Ovary (tissue), 9 donors: ENCODE data around the gene PGAP1. TPM values are rescaled to one million over a fixed set of nuclear protein-coding genes. Genes with fewer than 3 reads are reported as not detected.

ENCODE experiments used
- DNase-seq, 5 donors: peaks; one replicate each; pipeline ENCODE4 v3.0.0-alpha.2; 2019 to 2020
- H3K27ac ChIP-seq, 2 donors: fragments of 200-600 bp; one replicate each; pipeline versions ENCODE4 v1.5.1 to v1.8.0; 2019 to 2022
- H3K27me3 ChIP-seq: fragments of 200-600 bp; one replicate; pipeline ENCODE4 v1.8.0; 2022
- H3K36me3 ChIP-seq: fragments of 200-600 bp; sonication (generic); one replicate; pipeline ENCODE4 v1.5.1; 2019
- H3K4me1 ChIP-seq: one replicate; pipeline ENCODE4 v1.8.1; 2013; ENCODE audit warnings: mild to moderate bottlenecking, moderate library complexity; ENCODE audit not compliant: insufficient read depth
- H3K4me3 ChIP-seq: fragments of 200-600 bp; sonication (generic); one replicate; pipeline ENCODE4 v1.5.1; 2017
- H3K9me3 ChIP-seq, 2 donors: fragments of 200-600 bp in 1 of 2; sonication (generic) in 1 of 2; one replicate each; pipeline versions ENCODE4 v1.5.1 to v1.8.1; 2013 to 2019; ENCODE audit warnings: mild to moderate bottlenecking in 1 of 2, moderate library complexity in 1 of 2
- CTCF ChIP-seq, 3 donors: fragments of 450-650 bp in 2 of 3; fragments of 200-600 bp in 1 of 3; IDR thresholded peaks; one replicate each; pipeline versions ENCODE4 v1.5.1 to v1.8.0; 2016 to 2022; ENCODE audit warnings: antibody characterized with exemption in 3 of 3, mild to moderate bottlenecking in 1 of 3
- EP300 ChIP-seq: sonication (generic); formaldehyde crosslinking; IDR thresholded peaks from one replicate; pipeline ENCODE4 v1.6.1; 2017; ENCODE audit warnings: antibody characterized with exemption
- POLR2A ChIP-seq: fragments of 450-650 bp; IDR thresholded peaks from one replicate; pipeline ENCODE4 v1.6.1; 2017; ENCODE audit warnings: antibody characterized with exemption, mild to moderate bottlenecking, moderate library complexity
- WGBS, 3 donors: extraction: QIAGEN DNeasy Blood & Tissue Kit in 1 of 3; methylation state at CpG; one replicate each; pipeline versions ENCODE4 v1.1.5 to v1.1.7; 2013 to 2017; 5-methylcytosine and 5-hydroxymethylcytosine counted together
- intact Hi-C, 4 donors: fragments of 100-400 bp; cut with DNase I; formaldehyde crosslinking; loops; one replicate each; pipeline versions ENCODE4 v1.11.0 to v1.15.1; 2022 to 2023
- polyA plus RNA-seq, 2 donors: library from polyadenylated mRNA; stranded (reverse); fragments of 200-250 nt in 1 of 2; fragments of 350-450 nt in 1 of 2; fragmentation: Illumina TruSeq in 1 of 2; extraction: RNeasy Lipid Tissue Mini Kit (QIAGEN cat#74804) in 1 of 2; gene quantifications; one replicate each; pipeline ENCODE4 v1.2.3, GENCODE V29; 2013 to 2014
- total RNA-seq, 7 donors: library from RNA; depleted of rRNA in 2 of 7; stranded (reverse); fragments of >200 nt in 2 of 7; fragmentation: NEBNext Ultra II Directional in 3 of 7; extraction: Animal tissue kit (Norgen Biotek cat#: 25700) in 3 of 7; gene quantifications; one replicate each; pipeline versions ENCODE4 v1.1.0 to v1.2.4, GENCODE V29; 2016 to 2023
- donor health status: DM: no; HTN: no; CAD: no; lungs with moderate emphysema.
- donor health status: DM: no; HTN: no; CAD: no.
- donor health status: Bipolar disorder and iron deficiency.
- donor health status: DM: yes; HTN: yes; CAD: no.
- donor health status: DM: no; HTN: no; CAD: no.
- donor health status: DM: yes; HTN: yes; CAD: no.

PGAP1 gene
- total and polyA plus RNA-seq, 9 donors: 3.2 to 39.1 (median 20.6) TPM

- 94 to 97% (median 97%) methylated on average over 6 of the region's 6 CpGs for WGBS, 3 donors
- H3K9me3 ChIP-seq: no peaks in the 10 kb centered on the region
- no peak overlapping the region for H3K27ac ChIP-seq
- H3K4me1 ChIP-seq: no peaks in the 10 kb centered on the region
- no peak overlapping the region for H3K4me3 ChIP-seq
- H3K36me3 ChIP-seq: no peaks in the 10 kb centered on the region
- TF ChIP-seq POLR2A: no peak
- TF ChIP-seq EP300: no peak
- no peak for TF ChIP-seq CTCF (IDR thresholded peaks at IDR 0.05)
- intact Hi-C loops: no loop called here
- no peaks in the 10 kb centered on the region for H3K27me3 ChIP-seq
- no peak for DNase-seq
Observed at GRCh38 chr2:196900843-196901242, 25.7 kb downstream of the PGAP1 start.

- H3K36me3 ChIP-seq: no peaks in the 10 kb centered on the region
- intact Hi-C loops: no loop called here
- no peak for DNase-seq
- H3K27me3 ChIP-seq: no peaks in the 10 kb centered on the region
- no peak for TF ChIP-seq CTCF (IDR thresholded peaks at IDR 0.05)
- TF ChIP-seq POLR2A: no peak
- no peak for TF ChIP-seq EP300
- H3K27ac ChIP-seq: no peak overlapping the region
- WGBS, 3 donors: 89 to 95% (median 90%) methylated on average over 3 of the region's 3 CpGs
- no peaks in the 10 kb centered on the region for H3K4me1 ChIP-seq
- no peaks in the 10 kb centered on the region for H3K9me3 ChIP-seq
- no peak overlapping the region for H3K4me3 ChIP-seq
Observed at GRCh38 chr2:196899976-196900375, 26.5 kb downstream of the PGAP1 start.

- H3K36me3 ChIP-seq: no peaks in the 10 kb centered on the region
- 78 to 84% (median 80%) methylated on average over 2 of the region's 2 CpGs for WGBS, 3 donors
- H3K27me3 ChIP-seq: no peaks in the 10 kb centered on the region
- no peaks in the 10 kb centered on the region for H3K9me3 ChIP-seq
- no peak overlapping the region for H3K27ac ChIP-seq
- DNase-seq: no peak
- no peak overlapping the region for H3K4me3 ChIP-seq
- H3K4me1 ChIP-seq: no peaks in the 10 kb centered on the region
- TF ChIP-seq POLR2A (no peak), EP300 (no peak), CTCF (IDR thresholded peaks at IDR 0.05) (no peak)
- intact Hi-C loops: no loop called here
Observed at GRCh38 chr2:196891136-196891535, 35.4 kb downstream of the PGAP1 start.

GRCh38 chr2:196887431-196887830, 39.1 kb downstream of the PGAP1 start:
- H3K9me3 ChIP-seq: no peaks in the 10 kb centered on the region
- DNase-seq: no peak
- no peaks in the 10 kb centered on the region for H3K4me1 ChIP-seq
- H3K27me3 ChIP-seq: no peaks in the 10 kb centered on the region
- no peak overlapping the region for H3K27ac ChIP-seq
- no peak for TF ChIP-seq POLR2A
- TF ChIP-seq EP300: no peak
- no peak for TF ChIP-seq CTCF (IDR thresholded peaks at IDR 0.05)
- intact Hi-C loops: no loop called here
- no peaks in the 10 kb centered on the region for H3K36me3 ChIP-seq
- H3K4me3 ChIP-seq: no peak overlapping the region

- no peak for DNase-seq
- Histone ChIP-seq H3K9me3 (no peaks in the 10 kb centered on the region), H3K27me3 (no peaks in the 10 kb centered on the region), H3K4me3 (no peak overlapping the region), H3K36me3 (no peaks in the 10 kb centered on the region), H3K27ac (no peak overlapping the region), H3K4me1 (no peaks in the 10 kb centered on the region)
- no peak for TF ChIP-seq EP300
- TF ChIP-seq POLR2A: no peak
- TF ChIP-seq CTCF (IDR thresholded peaks at IDR 0.05): no peak
- WGBS, 3 donors: 93% methylated on average over 2 of the region's 2 CpGs
- intact Hi-C loops: no loop called here
Observed at GRCh38 chr2:196884368-196884767, 42.1 kb downstream of the PGAP1 start.
